ENCODE measurements around the gene OST4.
A peak's percentile ranks its signal among the peaks of the same experiment; 100 is the strongest.
"Not testable (repeated sequence)": the region's sequence is repeated elsewhere in the genome, so short reads cannot be mapped to it uniquely, and the experiment has no call there.

OST4 gene

GRCh38 chr2:27117995-27118524 lies 46.6 kb upstream of the OST4 start:
- no peak overlapping the region for H3K4me2 ChIP-seq (ENCODE audit: low read depth, low read length, poor library complexity, severe bottlenecking)
- H3F3A ChIP-seq (ENCODE audit: low read depth), result no peaks in the 10 kb centered on the region
- TF ChIP-seq CTCF (conservative IDR thresholded peaks at IDR 0.05; ENCODE audit: low read length) (no peak), EZH2phosphoT487 (IDR thresholded peaks at IDR 0.05; ENCODE audit: borderline replicate concordance) (no peak)
- no peaks in the 10 kb centered on the region for H3K4me1 ChIP-seq (ENCODE audit: insufficient read depth, low read length, poor library complexity, severe bottlenecking)
- H4K20me1 ChIP-seq (ENCODE audit: insufficient read depth, low read length, poor library complexity, severe bottlenecking), result no peaks in the 10 kb centered on the region
- H2AFZ ChIP-seq (ENCODE audit: low read length), result no peak overlapping the region
- H3K9me2 ChIP-seq (replicated peaks; ENCODE audit: low read depth, low read length), result no peaks in the 10 kb centered on the region
- H3K4me3 ChIP-seq (ENCODE audit: low read length, poor library complexity, severe bottlenecking), result no peak overlapping the region
- no peaks in the 10 kb centered on the region for H3K79me2 ChIP-seq (ENCODE audit: insufficient read depth, low read length)
- H3K9me3 ChIP-seq (ENCODE audit: insufficient read depth, low read depth, low read length), result no peaks in the 10 kb centered on the region
- H3K9ac ChIP-seq (ENCODE audit: low read depth, low read length, poor library complexity, severe bottlenecking), result no peak overlapping the region
- no peaks in the 10 kb centered on the region for H3K36me3 ChIP-seq (ENCODE audit: insufficient read depth, low read length)
- H3K27me3 ChIP-seq (ENCODE audit: insufficient read depth, low read length, poor library complexity, severe bottlenecking), result no peaks in the 10 kb centered on the region

- TF ChIP-seq CTCF (conservative IDR thresholded peaks at IDR 0.05; ENCODE audit: low read length), result no peak
- TF ChIP-seq EZH2phosphoT487 (IDR thresholded peaks at IDR 0.05; ENCODE audit: borderline replicate concordance), result no peak
- Histone ChIP-seq H3F3A (ENCODE audit: low read depth) (no peaks in the 10 kb centered on the region; the same call in 1 of the 2 replicates), H3K4me3 (ENCODE audit: low read length, poor library complexity, severe bottlenecking) (no peak overlapping the region), H3K27me3 (ENCODE audit: insufficient read depth, low read length, poor library complexity, severe bottlenecking) (no peaks in the 10 kb centered on the region), H4K20me1 (ENCODE audit: insufficient read depth, low read length, poor library complexity, severe bottlenecking) (no peaks in the 10 kb centered on the region), H3K79me2 (ENCODE audit: insufficient read depth, low read length) (no peaks in the 10 kb centered on the region), H3K9ac (ENCODE audit: low read depth, low read length, poor library complexity, severe bottlenecking) (no peak overlapping the region), H3K4me1 (ENCODE audit: insufficient read depth, low read length, poor library complexity, severe bottlenecking) (no peaks in the 10 kb centered on the region), H3K9me2 (replicated peaks; ENCODE audit: low read depth, low read length) (no peaks in the 10 kb centered on the region), H3K9me3 (ENCODE audit: insufficient read depth, low read depth, low read length) (no peaks in the 10 kb centered on the region), H2AFZ (ENCODE audit: low read length) (no peak overlapping the region), H3K4me2 (ENCODE audit: low read depth, low read length, poor library complexity, severe bottlenecking) (no peak overlapping the region), H3K36me3 (ENCODE audit: insufficient read depth, low read length) (no peaks in the 10 kb centered on the region)
Measured at GRCh38 chr2:27115519-27115918, 44.1 kb upstream of the OST4 start.

GRCh38 chr2:27111392-27112078 lies 40.1 kb upstream of the OST4 start:
- not testable (repeated sequence) for H3K9me2 ChIP-seq (replicated peaks; ENCODE audit: low read depth, low read length); H3K4me3 ChIP-seq (ENCODE audit: low read length, poor library complexity, severe bottlenecking); H3K9me3 ChIP-seq (ENCODE audit: insufficient read depth, low read depth, low read length)

GRCh38 chr2:27110603-27111352 lies 39.3 kb upstream of the OST4 start:
- H3K9me3 ChIP-seq (ENCODE audit: insufficient read depth, low read depth, low read length); H3K9me2 ChIP-seq (replicated peaks; ENCODE audit: low read depth, low read length); H3K79me2 ChIP-seq (ENCODE audit: insufficient read depth, low read length); H3F3A ChIP-seq (ENCODE audit: low read depth); H3K4me1 ChIP-seq (ENCODE audit: insufficient read depth, low read length, poor library complexity, severe bottlenecking); H3K36me3 ChIP-seq (ENCODE audit: insufficient read depth, low read length); H4K20me1 ChIP-seq (ENCODE audit: insufficient read depth, low read length, poor library complexity, severe bottlenecking); H3K27me3 ChIP-seq (ENCODE audit: insufficient read depth, low read length, poor library complexity, severe bottlenecking); H3K9ac ChIP-seq (ENCODE audit: low read depth, low read length, poor library complexity, severe bottlenecking): not testable (repeated sequence)
- Histone ChIP-seq H3K4me2 (ENCODE audit: low read depth, low read length, poor library complexity, severe bottlenecking) (peak overlapping the region; percentile 53), H3K4me3 (ENCODE audit: low read length, poor library complexity, severe bottlenecking) (peak overlapping the region; percentile 40), H2AFZ (ENCODE audit: low read length) (peak overlapping the region; percentile 77)

More at GRCh38 chr2:27111392-27112078, 40.1 kb upstream of the OST4 start:
- not testable (repeated sequence) for H3K27me3 ChIP-seq (ENCODE audit: insufficient read depth, low read length, poor library complexity, severe bottlenecking); H3K9ac ChIP-seq (ENCODE audit: low read depth, low read length, poor library complexity, severe bottlenecking); H3K36me3 ChIP-seq (ENCODE audit: insufficient read depth, low read length); H3K4me2 ChIP-seq (ENCODE audit: low read depth, low read length, poor library complexity, severe bottlenecking); H3K79me2 ChIP-seq (ENCODE audit: insufficient read depth, low read length); H3K4me1 ChIP-seq (ENCODE audit: insufficient read depth, low read length, poor library complexity, severe bottlenecking); H3F3A ChIP-seq (ENCODE audit: low read depth); H4K20me1 ChIP-seq (ENCODE audit: insufficient read depth, low read length, poor library complexity, severe bottlenecking); H2AFZ ChIP-seq (ENCODE audit: low read length)

All from Loucy (cell line).